Common myeloid progenitor, CD34-positive (primary cell): Measurements from ENCODE around the gene FHDC1.

Experiments used
- CTCF ChIA-PET: fragments of 350-600 bp; sonication (Branson Sonifier 250); formaldehyde crosslinking; loops from one replicate; lab custom pipeline; 2021; ENCODE audit warnings: antibody characterized with exemption; lab: Charles Lee
- POLR2A ChIA-PET: fragments of 350-600 bp; sonication (Branson Sonifier 250); formaldehyde crosslinking; loops from one replicate; lab custom pipeline; 2021; ENCODE audit warnings: antibody characterized with exemption; lab: Charles Lee
- DNase-seq, 3 donors: peaks; one replicate each; pipeline versions ENCODE4 v3.0.0 to v3.0.0-alpha.2; 2013
- H3K27ac ChIP-seq, 2 experiments: 1 replicate in 1 of 2; 2 replicates in 1 of 2; pipeline ENCODE4 v1.7.0; 2013; ENCODE audit warnings: inconsistent platforms in 2 of 2, low read length in 2 of 2, mild to moderate bottlenecking in 2 of 2, low read depth in 1 of 2, moderate library complexity in 1 of 2; ENCODE audit not compliant: severe bottlenecking in 2 of 2, insufficient read depth in 1 of 2, poor library complexity in 1 of 2
- H3K27me3 ChIP-seq, 5 experiments: replicated peaks in 2 of 5; 1 replicate in 3 of 5; 2 replicates in 2 of 5; pipeline versions ENCODE4 v1.6.1 to v1.7.0; 2013; ENCODE audit warnings: low read length in 4 of 5, mild to moderate bottlenecking in 2 of 5, moderate library complexity in 2 of 5, inconsistent platforms in 1 of 5; ENCODE audit not compliant: insufficient read depth in 5 of 5, control insufficient read depth in 4 of 5
- H3K36me3 ChIP-seq, 4 experiments: 1 replicate in 2 of 4; 2 replicates in 2 of 4; pipeline versions ENCODE4 v1.6.1 to v1.7.0; 2013; ENCODE audit warnings: low read length in 3 of 4, control low read depth in 1 of 4, mild to moderate bottlenecking in 1 of 4; ENCODE audit not compliant: control insufficient read depth in 4 of 4, insufficient read depth in 4 of 4
- H3K4me1 ChIP-seq, 4 experiments: 1 replicate in 3 of 4; 2 replicates in 1 of 4; pipeline versions ENCODE4 v1.6.1 to v1.7.1; 2013; ENCODE audit warnings: low read length in 3 of 4, mild to moderate bottlenecking in 3 of 4, control low read depth in 1 of 4, inconsistent platforms in 1 of 4, moderate library complexity in 1 of 4; ENCODE audit not compliant: control insufficient read depth in 4 of 4, insufficient read depth in 4 of 4; ENCODE audit errors: control extremely low read depth in 1 of 4
- H3K4me3 ChIP-seq, 7 experiments: 1 replicate in 4 of 7; 2 replicates in 3 of 7; pipeline versions ENCODE4 v1.5.1 to v1.7.0; 2013; ENCODE audit warnings: mild to moderate bottlenecking in 7 of 7, low read length in 6 of 7, moderate library complexity in 6 of 7, inconsistent platforms in 2 of 7, low read depth in 2 of 7, control low read depth in 1 of 7; ENCODE audit not compliant: insufficient read depth in 4 of 7, control insufficient read depth in 1 of 7; ENCODE audit errors: extremely low read depth in 1 of 7
- H3K9me3 ChIP-seq, 5 experiments: 1 replicate in 4 of 5; 2 replicates in 1 of 5; pipeline versions ENCODE4 v1.6.1 to v1.7.1; 2013; ENCODE audit warnings: low read length in 4 of 5, mild to moderate bottlenecking in 2 of 5, inconsistent platforms in 1 of 5, low read depth in 1 of 5, moderate library complexity in 1 of 5; ENCODE audit not compliant: control insufficient read depth in 4 of 5, insufficient read depth in 2 of 5; ENCODE audit errors: control extremely low read depth in 1 of 5
- WGBS: methylation state at CpG from one replicate; pipeline ENCODE4 v1.1.5; 2013; ENCODE audit not compliant: insufficient coverage; 5-methylcytosine and 5-hydroxymethylcytosine counted together

The FHDC1 gene

GRCh38 chr4:152962150-152962549 lies 26.0 kb downstream of the FHDC1 start:
- Histone ChIP-seq H3K36me3 (no peaks in the 10 kb centered on the region), H3K4me3 (no peak overlapping the region), H3K27ac (no peak overlapping the region), H3K4me1 (no peaks in the 10 kb centered on the region), H3K27me3 (no peaks in the 10 kb centered on the region), H3K9me3 (no peaks in the 10 kb centered on the region)
- WGBS = no CpG with 5 or more reads among the region's 5 CpGs
- CTCF ChIA-PET = no interaction called here
- POLR2A ChIA-PET = no interaction called here
- DNase-seq = no peak

GRCh38 chr4:152964335-152964734 lies 28.2 kb downstream of the FHDC1 start:
- DNase-seq = no peak
- Histone ChIP-seq H3K27me3 (no peaks in the 10 kb centered on the region), H3K9me3 (no peaks in the 10 kb centered on the region), H3K36me3 (no peaks in the 10 kb centered on the region), H3K4me1 (no peaks in the 10 kb centered on the region), H3K27ac (no peak overlapping the region), H3K4me3 (no peak overlapping the region)
- 95% methylated on average over 4 of the region's 4 CpGs for WGBS
- ChIA-PET CTCF (interaction anchor here (0.7 to 1.0 kb wide), 3 partner anchors 9 to 19 kb away, joined by 3 read pairs; no protein-coding TSS in a partner anchor), POLR2A (no interaction called here)

DNA sequence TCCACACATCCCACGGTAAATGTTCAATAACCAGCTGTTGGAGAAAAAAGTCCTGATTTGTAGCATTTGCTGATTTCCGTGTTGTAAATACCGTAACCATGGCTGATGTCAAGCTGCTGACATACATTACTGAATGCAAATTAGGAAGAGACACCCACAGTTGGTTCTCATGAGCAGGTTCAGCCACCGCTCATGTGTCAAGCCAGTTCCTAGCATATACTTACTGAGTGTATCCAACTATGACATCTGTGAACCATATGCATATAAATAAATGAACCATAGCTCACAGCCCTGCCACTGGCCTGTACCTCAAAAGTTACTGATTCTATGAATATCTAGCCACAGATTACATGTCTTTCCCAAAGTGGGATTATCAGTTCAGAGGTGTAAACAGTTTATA lies 29.5 kb downstream of the FHDC1 start:
- Histone ChIP-seq H3K9me3 (no peaks in the 10 kb centered on the region), H3K27ac (no peak overlapping the region), H3K4me1 (no peaks in the 10 kb centered on the region), H3K4me3 (no peak overlapping the region), H3K36me3 (no peaks in the 10 kb centered on the region), H3K27me3 (no peaks in the 10 kb centered on the region)
- CTCF ChIA-PET = interaction anchor here (2.5 kb wide), 1 partner anchor 14 kb away, joined by 8 read pairs; no protein-coding TSS in a partner anchor
- POLR2A ChIA-PET = no interaction called here
- WGBS = 100% methylated on average over 1 of the region's 4 CpGs
- DNase-seq = no peak

GRCh38 chr4:152967907-152968306 lies 31.8 kb downstream of the FHDC1 start:
- no peak for DNase-seq
- no peak overlapping the region for H3K4me3 ChIP-seq
- ChIA-PET CTCF (no interaction called here), POLR2A (no interaction called here)
- H3K4me1 ChIP-seq = no peaks in the 10 kb centered on the region
- H3K27me3 ChIP-seq = no peaks in the 10 kb centered on the region
- H3K9me3 ChIP-seq = no peaks in the 10 kb centered on the region
- H3K36me3 ChIP-seq = no peaks in the 10 kb centered on the region
- WGBS = 100% methylated on average over 1 of the region's 3 CpGs
- no peak overlapping the region for H3K27ac ChIP-seq

- H3K4me1 ChIP-seq = no peaks in the 10 kb centered on the region
- POLR2A ChIA-PET = no interaction called here
- DNase-seq = no peak
- no peaks in the 10 kb centered on the region for H3K9me3 ChIP-seq
- H3K4me3 ChIP-seq = no peak overlapping the region
- H3K36me3 ChIP-seq = no peaks in the 10 kb centered on the region
- 75% methylated on average over 4 of the region's 9 CpGs for WGBS
- H3K27me3 ChIP-seq = no peaks in the 10 kb centered on the region
- CTCF ChIA-PET = interaction anchor here (0.9 kb wide), 1 partner anchor 159 kb away, joined by 4 read pairs; no protein-coding TSS in a partner anchor
- H3K27ac ChIP-seq = no peak overlapping the region
Measured at GRCh38 chr4:152968806-152969394, 32.8 kb downstream of the FHDC1 start.

GRCh38 chr4:152970102-152970820 lies 34.1 kb downstream of the FHDC1 start:
- H3K36me3 ChIP-seq = no peaks in the 10 kb centered on the region
- DNase-seq = no peak
- no peaks in the 10 kb centered on the region for H3K27me3 ChIP-seq
- WGBS = 83% methylated on average over 2 of the region's 3 CpGs
- H3K27ac ChIP-seq = no peak overlapping the region
- POLR2A ChIA-PET = no interaction called here
- CTCF ChIA-PET = interaction anchor here (1.2 to 1.5 kb wide), 2 partner anchors 18 to 113 kb away, joined by 3 read pairs; no protein-coding TSS in a partner anchor
- no peaks in the 10 kb centered on the region for H3K9me3 ChIP-seq
- H3K4me1 ChIP-seq = no peaks in the 10 kb centered on the region
- H3K4me3 ChIP-seq = no peak overlapping the region

- Histone ChIP-seq H3K9me3 (no peaks in the 10 kb centered on the region), H3K27ac (no peak overlapping the region), H3K4me1 (no peaks in the 10 kb centered on the region), H3K36me3 (no peaks in the 10 kb centered on the region), H3K4me3 (no peak overlapping the region), H3K27me3 (no peaks in the 10 kb centered on the region)
- POLR2A ChIA-PET = no interaction called here
- CTCF ChIA-PET = interaction anchor here (1.2 to 1.5 kb wide), 2 partner anchors 17 to 113 kb away, joined by 3 read pairs; no protein-coding TSS in a partner anchor
- 90% methylated on average over 3 of the region's 3 CpGs for WGBS
- no peak for DNase-seq
Measured at GRCh38 chr4:152971053-152971452, 34.9 kb downstream of the FHDC1 start.
